Astrocyte (in vitro differentiated cells and primary cell): Measurements from ENCODE around the gene SPEM3.

Experiments
- EZH2 ChIP-seq: IDR thresholded peaks from 2 replicates; pipeline ENCODE4 v1.6.1; 2012; ENCODE audit warnings: mild to moderate bottlenecking, low read length, inconsistent platforms; ENCODE audit not compliant: insufficient read depth
- TF ChIP-seq, protein P1 (sequence below): IDR thresholded peaks from 2 replicates; pipeline ENCODE4 v1.5.1; 2011; ENCODE audit warnings: low read depth, mild to moderate bottlenecking, inconsistent platforms, low read length, moderate library complexity; ENCODE audit not compliant: insufficient read depth

- TF ChIP-seq, protein P1, sequence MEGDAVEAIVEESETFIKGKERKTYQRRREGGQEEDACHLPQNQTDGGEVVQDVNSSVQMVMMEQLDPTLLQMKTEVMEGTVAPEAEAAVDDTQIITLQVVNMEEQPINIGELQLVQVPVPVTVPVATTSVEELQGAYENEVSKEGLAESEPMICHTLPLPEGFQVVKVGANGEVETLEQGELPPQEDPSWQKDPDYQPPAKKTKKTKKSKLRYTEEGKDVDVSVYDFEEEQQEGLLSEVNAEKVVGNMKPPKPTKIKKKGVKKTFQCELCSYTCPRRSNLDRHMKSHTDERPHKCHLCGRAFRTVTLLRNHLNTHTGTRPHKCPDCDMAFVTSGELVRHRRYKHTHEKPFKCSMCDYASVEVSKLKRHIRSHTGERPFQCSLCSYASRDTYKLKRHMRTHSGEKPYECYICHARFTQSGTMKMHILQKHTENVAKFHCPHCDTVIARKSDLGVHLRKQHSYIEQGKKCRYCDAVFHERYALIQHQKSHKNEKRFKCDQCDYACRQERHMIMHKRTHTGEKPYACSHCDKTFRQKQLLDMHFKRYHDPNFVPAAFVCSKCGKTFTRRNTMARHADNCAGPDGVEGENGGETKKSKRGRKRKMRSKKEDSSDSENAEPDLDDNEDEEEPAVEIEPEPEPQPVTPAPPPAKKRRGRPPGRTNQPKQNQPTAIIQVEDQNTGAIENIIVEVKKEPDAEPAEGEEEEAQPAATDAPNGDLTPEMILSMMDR, result no peak
- TF ChIP-seq EZH2, result no peak
Measured at GRCh38 chr17:7466318-7466638, 37.6 kb downstream of the SPEM3 start.
